GM12878 (cell line): Measurements from ENCODE around the gene AMBP. TPM values are rescaled to one million over a fixed set of nuclear protein-coding genes. Genes with fewer than 3 reads are reported as not detected.

Experiments used
- ATAC-seq: fragments of 200-7000 bp; cut with Tn5 transposase; 3 replicates; pipeline ENCODE4 v1.9.1; 2020; ENCODE audit warnings: mild to moderate bottlenecking, moderate library complexity
- BruUV-seq: library from RNA; stranded (reverse); fragments of 400-500 nt; replicated peaks from 2 replicates; lab custom pipeline; 2021; lab: Mats Ljungman, UMichigan
- CTCF ChIA-PET: fragments of 300-600 bp; sonication (Branson Sonifier 250); formaldehyde crosslinking; extraction: SDS; loops from one replicate; lab custom pipeline; 2021; ENCODE audit warnings: inconsistent platforms; lab: Yijun Ruan, JAX
- POLR2A ChIA-PET: fragments of 350-600 bp; formaldehyde crosslinking; extraction: SDS; loops from one replicate; lab custom pipeline; 2021; ENCODE audit warnings: inconsistent platforms; lab: Charles Lee
- RAD21 ChIA-PET: fragments of 300-600 bp; sonication (Branson Sonifier 250); formaldehyde crosslinking; loops from one replicate; lab custom pipeline; 2023; ENCODE audit warnings: antibody characterized with exemption; ENCODE audit not compliant: unreplicated experiment; lab: Charles Lee
- SMC1A ChIA-PET: fragments of 300-600 bp; sonication (Branson Sonifier 250); formaldehyde crosslinking; loops from one replicate; lab custom pipeline; 2023; ENCODE audit not compliant: unreplicated experiment, uncharacterized antibody; lab: Charles Lee
- DNase-seq: peaks from one replicate; pipeline ENCODE4 v3.0.0-alpha.2; 2011; ENCODE audit warnings: low read depth, low spot score
- FAIRE-seq: peaks from 3 replicates; lab custom pipeline; 2011; peaks lifted over from hg19 to GRCh38; lab: Jason Lieb, UNC
- H2AFZ ChIP-seq: 2 replicates; pipeline ENCODE4 v1.6.0; 2011; ENCODE audit warnings: low read depth, low read length, control low read depth; ENCODE audit not compliant: control insufficient read depth
- H3K27ac ChIP-seq: 2 replicates; pipeline ENCODE4 v1.5.1; 2011; ENCODE audit warnings: control low read depth; ENCODE audit not compliant: control insufficient read depth, insufficient read depth
- H3K27me3 ChIP-seq, 2 experiments: replicated peaks in 1 of 2; 2 replicates each; pipeline versions ENCODE4 v1.6.0 to v1.6.1; 2011; ENCODE audit warnings: low read length in 1 of 2; ENCODE audit not compliant: control insufficient read depth in 2 of 2, insufficient read depth in 2 of 2
- H3K36me3 ChIP-seq, 2 experiments: 2 replicates each; pipeline ENCODE4 v1.5.1; 2011; ENCODE audit warnings: low read length in 1 of 2; ENCODE audit not compliant: control insufficient read depth in 2 of 2, insufficient read depth in 2 of 2
- H3K4me1 ChIP-seq: 2 replicates; pipeline ENCODE4 v1.6.1; 2011; ENCODE audit warnings: mild to moderate bottlenecking, low read length, moderate library complexity, mixed read lengths; ENCODE audit not compliant: control insufficient read depth, insufficient read depth
- H3K4me2 ChIP-seq: 2 replicates; pipeline ENCODE4 v1.6.0; 2011; ENCODE audit warnings: control low read depth; ENCODE audit not compliant: control insufficient read depth, insufficient read depth
- H3K4me3 ChIP-seq: fragments of 200-600 bp; sonication (generic); 2 replicates; pipeline ENCODE4 v1.5.1; 2016
- H3K79me2 ChIP-seq: 2 replicates; pipeline ENCODE4 v1.6.0; 2011; ENCODE audit warnings: low read length; ENCODE audit not compliant: control insufficient read depth, insufficient read depth
- H3K9ac ChIP-seq: 2 replicates; pipeline ENCODE4 v1.8.0; 2011; ENCODE audit warnings: low read length, control low read depth, mixed read lengths; ENCODE audit not compliant: control insufficient read depth, insufficient read depth
- H3K9me3 ChIP-seq: replicated peaks from 3 replicates; pipeline ENCODE4 v1.5.1; 2011; ENCODE audit warnings: mild to moderate bottlenecking, low read length; ENCODE audit not compliant: control insufficient read depth, insufficient read depth
- H4K20me1 ChIP-seq: 2 replicates; pipeline ENCODE4 v1.6.0; 2011; ENCODE audit not compliant: control insufficient read depth, insufficient read depth
- BHLHE40 ChIP-seq, 2 experiments: fragments of 450-650 bp in 1 of 2; IDR thresholded peaks; 2 replicates each; pipeline ENCODE4 v1.6.1; 2011 to 2017; ENCODE audit warnings: low read depth in 2 of 2, borderline replicate concordance in 1 of 2, improper control_type of control experiment in 1 of 2, low read length in 1 of 2, mild to moderate bottlenecking in 1 of 2
- EED ChIP-seq: sonication (generic); IDR thresholded peaks from 2 replicates; pipeline ENCODE4 v1.6.1; 2016; ENCODE audit warnings: antibody characterized with exemption, low read depth
- MXI1 ChIP-seq: fragments of 150-350 bp; IDR thresholded peaks from 2 replicates; pipeline ENCODE4 v1.6.1; 2011; ENCODE audit warnings: low read depth, mild to moderate bottlenecking, inconsistent platforms, low read length, improper control_type of control experiment
- ZNF384 ChIP-seq: IDR thresholded peaks from 2 replicates; pipeline ENCODE4 v1.6.1; 2012; ENCODE audit warnings: low read depth, mild to moderate bottlenecking, low read length, improper control_type of control experiment, borderline replicate concordance
- WGBS: methylation state at CpG from one replicate; pipeline ENCODE4 v1.1.6; 2016; ENCODE audit warnings: low lambda C conversion rate; ENCODE audit not compliant: insufficient replicate concordance, insufficient coverage; ENCODE audit errors: missing lambda C conversion rate; 5-methylcytosine and 5-hydroxymethylcytosine counted together
- in situ Hi-C: fragments of 300-500 bp; cut with MboI; formaldehyde crosslinking; loops from 9 replicates; pipeline ENCODE4 v1.14.3; 2018; ENCODE audit warnings: mixed read lengths
- intact Hi-C: fragments of 100-400 bp; cut with micrococcal nuclease; formaldehyde crosslinking; loops from one replicate; pipeline ENCODE4 v1.14.2; 2022; ENCODE audit not compliant: unreplicated experiment
- polyA plus RNA-seq, 11 experiments: library from polyadenylated mRNA; depleted of rRNA in 4 of 11; unstranded in 6 of 11; stranded (reverse) in 5 of 11; fragments of >200 nt; fragmentation: Nextera tagmentation in 4 of 11; fragmentation: Illumina TruSeq in 1 of 11; extraction: Ambion mirVana in 4 of 11; extraction: Trizol in 1 of 11; gene quantifications; 1 replicate in 1 of 11; 2 replicates in 10 of 11; pipeline versions ENCODE4 v1.2.1 to v1.2.3, GENCODE V29; 2011 to 2016; ENCODE audit warnings: inconsistent platforms in 2 of 11, missing spikeins in 2 of 11, low read depth in 1 of 11
- total RNA-seq, 4 experiments: library from RNA; depleted of rRNA in 3 of 4; stranded (reverse); fragments of >200 nt in 3 of 4; fragmentation: Illumina TruSeq in 1 of 4; extraction: Trizol in 1 of 4; gene quantifications; 2 replicates each; pipeline versions ENCODE4 v1.2.1 to v1.2.3, GENCODE V29; 2013 to 2021
- TF ChIP-seq, protein P1 (sequence below): IDR thresholded peaks from 2 replicates; pipeline ENCODE4 v1.6.1; 2011; ENCODE audit warnings: low read depth, low read length, improper control_type of control experiment, borderline replicate concordance

Gene AMBP
- total and polyA plus RNA-seq, 10 of the 15 experiments (the other 5 are each of a cell fraction or from before 2014, with no cell fraction given) = 0.11 to 2.3 (median 0.18) TPM; not detected in 7

DNA sequence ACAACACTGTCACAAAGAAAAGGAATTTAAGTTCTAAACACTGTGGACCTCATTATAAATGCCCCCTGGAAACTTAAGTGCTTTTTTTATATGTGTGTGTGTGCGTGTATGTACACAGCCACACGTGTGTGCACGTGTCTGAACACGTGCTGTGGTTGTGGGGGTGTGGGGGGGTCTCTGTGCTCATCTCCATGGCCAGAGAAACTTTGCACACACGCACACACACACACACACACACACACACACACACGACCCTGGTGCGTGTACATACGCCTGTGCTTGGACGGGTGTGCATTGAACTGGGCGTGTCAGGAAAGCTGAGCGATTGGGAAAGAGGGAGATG lies 27.9 kb downstream of the AMBP start:
- FAIRE-seq (no peak), ATAC-seq (no peak), DNase-seq (no peak)
- Histone ChIP-seq H2AFZ (no peak overlapping the region), H3K4me2 (no peak overlapping the region), H3K79me2 (no peaks in the 10 kb centered on the region), H3K4me1 (no peaks in the 10 kb centered on the region), H3K4me3 (no peak overlapping the region), H3K27ac (no peak overlapping the region), H4K20me1 (no peaks in the 10 kb centered on the region), H3K36me3 (no peaks in the 10 kb centered on the region), H3K9me3 (no peaks in the 10 kb centered on the region), H3K27me3 (peaks cover 0 to 4% of the 10 kb centered on the region in 2 experiments; a peak in 1 of 4 replicates), H3K9ac (no peak overlapping the region)
- ChIA-PET CTCF (no interaction called here), SMC1A (no interaction called here), RAD21 (no interaction called here), POLR2A (no interaction called here)
- no TSS peak for BruUV-seq
- in situ Hi-C loops = no loop called here
- 18% methylated on average over 11 of the region's 11 CpGs for WGBS
- TF ChIP-seq EED (no peak), MXI1 (no peak), ZNF384 (no peak), BHLHE40 (IDR thresholded peaks at IDR 0.05; ENCODE audit: borderline replicate concordance in 1 of 2, low read depth in 2 of 2, low read length in 1 of 2) (peak in 1 of 2 experiments; percentile 23; a peak in 1 of 4 replicates)
- TF ChIP-seq, protein P1, sequence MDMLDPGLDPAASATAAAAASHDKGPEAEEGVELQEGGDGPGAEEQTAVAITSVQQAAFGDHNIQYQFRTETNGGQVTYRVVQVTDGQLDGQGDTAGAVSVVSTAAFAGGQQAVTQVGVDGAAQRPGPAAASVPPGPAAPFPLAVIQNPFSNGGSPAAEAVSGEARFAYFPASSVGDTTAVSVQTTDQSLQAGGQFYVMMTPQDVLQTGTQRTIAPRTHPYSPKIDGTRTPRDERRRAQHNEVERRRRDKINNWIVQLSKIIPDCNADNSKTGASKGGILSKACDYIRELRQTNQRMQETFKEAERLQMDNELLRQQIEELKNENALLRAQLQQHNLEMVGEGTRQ = no peak
- intact Hi-C loops = no loop called here
